ENCODE results near the gene ZNF592.
A peak's percentile ranks its signal among the peaks of the same experiment; 100 is the strongest.
"Not testable (repeated sequence)": the region's sequence is repeated elsewhere in the genome, so short reads cannot be mapped to it uniquely, and the experiment has no call there.

Gene ZNF592

DNA sequence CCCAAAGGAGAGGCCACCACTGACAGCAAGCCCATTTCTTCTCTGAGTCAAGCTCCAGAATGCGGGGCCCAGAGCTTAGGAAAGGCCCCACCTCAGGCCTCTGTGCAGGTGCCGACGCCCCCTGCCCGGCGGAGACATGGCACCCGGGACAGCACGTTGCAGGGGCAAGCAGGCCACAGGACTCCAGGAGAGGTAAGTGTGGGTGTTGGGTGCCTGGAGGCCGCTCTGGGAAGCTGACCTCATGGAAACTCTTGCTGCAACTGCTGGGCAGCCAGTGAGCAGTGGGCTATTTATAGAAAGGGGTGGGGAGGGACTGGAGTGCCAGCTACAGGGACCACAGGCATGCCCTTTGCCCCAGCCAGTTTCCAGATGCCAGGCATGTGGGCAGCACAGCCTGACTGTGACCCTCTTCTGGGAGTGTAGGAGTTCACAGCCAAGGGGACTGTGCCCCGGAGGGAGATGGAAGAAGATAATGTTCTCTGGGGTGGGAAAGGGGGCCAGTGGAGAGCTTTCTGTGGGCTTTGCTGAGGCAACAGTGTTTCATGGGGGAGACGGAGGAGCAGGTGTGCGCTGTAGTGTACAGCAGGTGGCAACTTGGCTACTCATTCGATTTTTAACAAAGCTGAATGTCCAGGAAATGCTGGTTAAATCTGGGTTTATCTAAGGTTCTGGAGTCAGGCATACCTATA, 92.5 kb downstream of the ZNF592 start:
- H3K79me2 ChIP-seq: no peaks in the 10 kb centered on the region
- H3K36me3 ChIP-seq (ENCODE audit: control insufficient read depth, insufficient read depth, low read length): no peaks in the 10 kb centered on the region
- H3K9me3 ChIP-seq (ENCODE audit: control insufficient read depth, low read length): no peaks in the 10 kb centered on the region
- H2AFZ ChIP-seq: peak overlapping the region; percentile 62
- peak overlapping the region; percentile 28 for H3K9ac ChIP-seq
- H3K27me3 ChIP-seq (ENCODE audit: control insufficient read depth, insufficient read depth, low read length): no peaks in the 10 kb centered on the region
- peak overlapping the region; percentile 96 for H3K27ac ChIP-seq
- TF ChIP-seq, protein P1, sequence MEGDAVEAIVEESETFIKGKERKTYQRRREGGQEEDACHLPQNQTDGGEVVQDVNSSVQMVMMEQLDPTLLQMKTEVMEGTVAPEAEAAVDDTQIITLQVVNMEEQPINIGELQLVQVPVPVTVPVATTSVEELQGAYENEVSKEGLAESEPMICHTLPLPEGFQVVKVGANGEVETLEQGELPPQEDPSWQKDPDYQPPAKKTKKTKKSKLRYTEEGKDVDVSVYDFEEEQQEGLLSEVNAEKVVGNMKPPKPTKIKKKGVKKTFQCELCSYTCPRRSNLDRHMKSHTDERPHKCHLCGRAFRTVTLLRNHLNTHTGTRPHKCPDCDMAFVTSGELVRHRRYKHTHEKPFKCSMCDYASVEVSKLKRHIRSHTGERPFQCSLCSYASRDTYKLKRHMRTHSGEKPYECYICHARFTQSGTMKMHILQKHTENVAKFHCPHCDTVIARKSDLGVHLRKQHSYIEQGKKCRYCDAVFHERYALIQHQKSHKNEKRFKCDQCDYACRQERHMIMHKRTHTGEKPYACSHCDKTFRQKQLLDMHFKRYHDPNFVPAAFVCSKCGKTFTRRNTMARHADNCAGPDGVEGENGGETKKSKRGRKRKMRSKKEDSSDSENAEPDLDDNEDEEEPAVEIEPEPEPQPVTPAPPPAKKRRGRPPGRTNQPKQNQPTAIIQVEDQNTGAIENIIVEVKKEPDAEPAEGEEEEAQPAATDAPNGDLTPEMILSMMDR (IDR thresholded peaks at IDR 0.05): no peak
- peaks cover 27% of the 10 kb centered on the region for H3K4me1 ChIP-seq
- peak overlapping the region; percentile 21 for H3K4me3 ChIP-seq (ENCODE audit: low read depth, low read length)
- peak overlapping the region; percentile 45 for H3K4me2 ChIP-seq (ENCODE audit: low read length)

DNA sequence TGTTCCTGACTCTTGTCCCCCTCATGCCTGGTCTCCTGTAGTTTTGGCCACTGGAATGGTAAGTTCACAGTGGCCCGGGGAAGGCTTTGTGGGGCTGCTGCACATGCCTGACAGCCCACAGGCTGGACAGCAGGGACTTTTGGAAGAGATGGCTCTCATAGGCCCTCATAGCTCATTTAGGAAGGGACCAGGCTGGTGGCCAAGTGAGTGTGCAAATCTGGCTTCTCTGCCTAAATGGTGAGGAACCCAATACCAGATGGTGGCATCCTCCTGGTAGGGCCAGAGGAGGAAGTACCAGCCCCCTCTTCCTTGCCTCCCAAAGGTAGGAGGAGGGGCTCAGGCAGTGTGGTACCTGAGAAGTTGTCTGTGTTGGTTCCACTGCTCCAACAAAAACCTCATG, 94.4 kb downstream of the ZNF592 start:
- Histone ChIP-seq H3K4me3 (ENCODE audit: low read depth, low read length) (no peak overlapping the region), H3K27ac (peak overlapping the region; percentile 32), H3K4me1 (peaks cover 27% of the 10 kb centered on the region), H3K36me3 (ENCODE audit: control insufficient read depth, insufficient read depth, low read length) (no peaks in the 10 kb centered on the region), H3K9me3 (ENCODE audit: control insufficient read depth, low read length) (no peaks in the 10 kb centered on the region), H3K79me2 (no peaks in the 10 kb centered on the region), H3K27me3 (ENCODE audit: control insufficient read depth, insufficient read depth, low read length) (no peaks in the 10 kb centered on the region), H3K4me2 (ENCODE audit: low read length) (no peak overlapping the region), H2AFZ (no peak overlapping the region), H3K9ac (no peak overlapping the region)
- TF ChIP-seq, protein P1 (IDR thresholded peaks at IDR 0.05): no peak

DNA sequence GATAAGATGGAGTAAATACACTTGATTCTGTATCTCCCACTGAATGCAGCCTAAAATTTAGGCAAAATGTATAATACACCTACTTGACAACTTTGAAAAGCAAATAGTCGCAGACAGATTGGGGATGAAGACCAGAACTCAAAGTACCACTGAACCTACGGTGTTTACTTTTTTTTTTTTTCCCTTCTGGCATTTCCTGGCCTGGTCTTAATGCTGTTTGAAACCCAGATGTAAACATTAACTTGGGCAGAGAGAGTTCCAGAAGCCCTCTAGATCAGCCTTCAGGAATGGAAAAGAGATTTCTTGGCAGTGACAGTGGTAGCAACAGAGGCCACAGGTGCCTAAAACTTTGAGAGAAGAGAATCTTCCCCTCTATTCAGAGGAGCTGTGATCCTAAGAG, 96.6 kb downstream of the ZNF592 start:
- no peak overlapping the region for H3K9ac ChIP-seq
- no peak overlapping the region for H3K4me3 ChIP-seq (ENCODE audit: low read depth, low read length)
- no peak overlapping the region for H3K4me2 ChIP-seq (ENCODE audit: low read length)
- peaks cover 21% of the 10 kb centered on the region for H3K4me1 ChIP-seq
- H2AFZ ChIP-seq: no peak overlapping the region
- TF ChIP-seq, protein P1 (IDR thresholded peaks at IDR 0.05): no peak
- no peaks in the 10 kb centered on the region for H3K9me3 ChIP-seq (ENCODE audit: control insufficient read depth, low read length)
- H3K27ac ChIP-seq: no peak overlapping the region
- no peaks in the 10 kb centered on the region for H3K36me3 ChIP-seq (ENCODE audit: control insufficient read depth, insufficient read depth, low read length)
- no peaks in the 10 kb centered on the region for H3K79me2 ChIP-seq
- H3K27me3 ChIP-seq (ENCODE audit: control insufficient read depth, insufficient read depth, low read length): no peaks in the 10 kb centered on the region

DNA sequence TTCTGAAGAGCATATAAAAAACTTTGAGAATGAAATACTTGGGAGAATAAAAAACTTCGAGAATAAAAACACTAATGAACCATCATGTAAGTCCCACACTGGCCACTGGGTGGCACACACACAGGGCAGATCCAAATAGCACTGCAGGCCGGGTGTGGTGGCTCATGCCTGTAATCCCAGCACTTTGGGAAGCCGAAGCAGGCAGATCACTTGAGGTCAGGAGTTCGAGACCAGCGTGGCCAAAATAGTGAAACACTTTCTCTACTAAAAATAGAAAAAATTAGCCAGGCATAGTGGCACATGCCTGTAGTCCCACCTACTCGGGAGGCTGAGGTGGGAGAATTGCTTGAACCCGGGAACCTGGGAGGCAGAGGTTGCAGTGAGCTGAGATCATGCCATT, 97.2 kb downstream of the ZNF592 start:
- H3K4me3 ChIP-seq (ENCODE audit: low read depth, low read length); H3K4me2 ChIP-seq (ENCODE audit: low read length); H3K9me3 ChIP-seq (ENCODE audit: control insufficient read depth, low read length); H3K27ac ChIP-seq; H3K79me2 ChIP-seq; H3K36me3 ChIP-seq (ENCODE audit: control insufficient read depth, insufficient read depth, low read length); H3K27me3 ChIP-seq (ENCODE audit: control insufficient read depth, insufficient read depth, low read length); H2AFZ ChIP-seq; H3K9ac ChIP-seq: not testable (repeated sequence)
- TF ChIP-seq, protein P1 (IDR thresholded peaks at IDR 0.05): peak; percentile 63
- peaks cover 14% of the 10 kb centered on the region for H3K4me1 ChIP-seq

DNA sequence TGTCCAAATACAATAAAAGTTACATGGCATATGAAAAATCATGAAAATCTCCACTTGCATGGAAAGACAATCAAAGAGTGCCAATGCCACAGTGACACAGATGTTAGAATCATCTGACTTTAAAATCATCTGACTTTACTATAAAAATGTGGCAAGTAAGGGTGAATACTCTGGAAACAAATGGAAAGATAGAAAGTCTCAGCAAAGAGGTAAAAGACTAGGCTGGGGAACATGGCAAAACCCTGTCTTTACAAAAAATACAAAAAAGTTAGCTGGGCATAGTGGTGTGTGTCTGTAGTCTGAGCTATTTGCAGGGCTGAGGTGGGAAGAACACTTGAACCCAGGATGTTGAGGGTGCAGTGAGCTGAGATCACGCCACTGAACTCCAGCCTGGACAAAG, 97.9 kb downstream of the ZNF592 start:
- Histone ChIP-seq H3K9me3 (ENCODE audit: control insufficient read depth, low read length) (no peaks in the 10 kb centered on the region), H3K27me3 (ENCODE audit: control insufficient read depth, insufficient read depth, low read length) (no peaks in the 10 kb centered on the region), H2AFZ (no peak overlapping the region), H3K4me3 (ENCODE audit: low read depth, low read length) (no peak overlapping the region), H3K27ac (no peak overlapping the region), H3K79me2 (no peaks in the 10 kb centered on the region), H3K4me1 (peaks cover 8% of the 10 kb centered on the region), H3K36me3 (ENCODE audit: control insufficient read depth, insufficient read depth, low read length) (no peaks in the 10 kb centered on the region), H3K4me2 (ENCODE audit: low read length) (no peak overlapping the region), H3K9ac (no peak overlapping the region)
- TF ChIP-seq, protein P1 (IDR thresholded peaks at IDR 0.05): no peak
